GM12878 (cell line): Measurements from ENCODE around the gene NPAS3. TPM values are rescaled to one million over a fixed set of nuclear protein-coding genes. Genes with fewer than 3 reads are reported as not detected.

Experiments used
- ATAC-seq: fragments of 200-7000 bp; cut with Tn5 transposase; 3 replicates; pipeline ENCODE4 v1.9.1; 2020; ENCODE audit warnings: mild to moderate bottlenecking, moderate library complexity
- BruUV-seq: library from RNA; stranded (reverse); fragments of 400-500 nt; replicated peaks from 2 replicates; lab custom pipeline; 2021; lab: Mats Ljungman, UMichigan
- CTCF ChIA-PET: fragments of 300-600 bp; sonication (Branson Sonifier 250); formaldehyde crosslinking; extraction: SDS; loops from one replicate; lab custom pipeline; 2021; ENCODE audit warnings: inconsistent platforms; lab: Yijun Ruan, JAX
- POLR2A ChIA-PET: fragments of 350-600 bp; formaldehyde crosslinking; extraction: SDS; loops from one replicate; lab custom pipeline; 2021; ENCODE audit warnings: inconsistent platforms; lab: Charles Lee
- RAD21 ChIA-PET: fragments of 300-600 bp; sonication (Branson Sonifier 250); formaldehyde crosslinking; loops from one replicate; lab custom pipeline; 2023; ENCODE audit warnings: antibody characterized with exemption; ENCODE audit not compliant: unreplicated experiment; lab: Charles Lee
- SMC1A ChIA-PET: fragments of 300-600 bp; sonication (Branson Sonifier 250); formaldehyde crosslinking; loops from one replicate; lab custom pipeline; 2023; ENCODE audit not compliant: unreplicated experiment, uncharacterized antibody; lab: Charles Lee
- DNase-seq: peaks from one replicate; pipeline ENCODE4 v3.0.0-alpha.2; 2011; ENCODE audit warnings: low read depth, low spot score
- FAIRE-seq: peaks from 3 replicates; lab custom pipeline; 2011; peaks lifted over from hg19 to GRCh38; lab: Jason Lieb, UNC
- H2AFZ ChIP-seq: 2 replicates; pipeline ENCODE4 v1.6.0; 2011; ENCODE audit warnings: low read depth, low read length, control low read depth; ENCODE audit not compliant: control insufficient read depth
- H3K27ac ChIP-seq: 2 replicates; pipeline ENCODE4 v1.5.1; 2011; ENCODE audit warnings: control low read depth; ENCODE audit not compliant: control insufficient read depth, insufficient read depth
- H3K27me3 ChIP-seq, 2 experiments: replicated peaks in 1 of 2; 2 replicates each; pipeline versions ENCODE4 v1.6.0 to v1.6.1; 2011; ENCODE audit warnings: low read length in 1 of 2; ENCODE audit not compliant: control insufficient read depth in 2 of 2, insufficient read depth in 2 of 2
- H3K36me3 ChIP-seq, 2 experiments: 2 replicates each; pipeline ENCODE4 v1.5.1; 2011; ENCODE audit warnings: low read length in 1 of 2; ENCODE audit not compliant: control insufficient read depth in 2 of 2, insufficient read depth in 2 of 2
- H3K4me1 ChIP-seq: 2 replicates; pipeline ENCODE4 v1.6.1; 2011; ENCODE audit warnings: mild to moderate bottlenecking, low read length, moderate library complexity, mixed read lengths; ENCODE audit not compliant: control insufficient read depth, insufficient read depth
- H3K4me2 ChIP-seq: 2 replicates; pipeline ENCODE4 v1.6.0; 2011; ENCODE audit warnings: control low read depth; ENCODE audit not compliant: control insufficient read depth, insufficient read depth
- H3K4me3 ChIP-seq: fragments of 200-600 bp; sonication (generic); 2 replicates; pipeline ENCODE4 v1.5.1; 2016
- H3K79me2 ChIP-seq: 2 replicates; pipeline ENCODE4 v1.6.0; 2011; ENCODE audit warnings: low read length; ENCODE audit not compliant: control insufficient read depth, insufficient read depth
- H3K9ac ChIP-seq: 2 replicates; pipeline ENCODE4 v1.8.0; 2011; ENCODE audit warnings: low read length, control low read depth, mixed read lengths; ENCODE audit not compliant: control insufficient read depth, insufficient read depth
- H3K9me3 ChIP-seq: replicated peaks from 3 replicates; pipeline ENCODE4 v1.5.1; 2011; ENCODE audit warnings: mild to moderate bottlenecking, low read length; ENCODE audit not compliant: control insufficient read depth, insufficient read depth
- H4K20me1 ChIP-seq: 2 replicates; pipeline ENCODE4 v1.6.0; 2011; ENCODE audit not compliant: control insufficient read depth, insufficient read depth
- ATF7 ChIP-seq: fragments of 450-650 bp; IDR thresholded peaks from 2 replicates; pipeline ENCODE4 v1.6.1; 2016; ENCODE audit warnings: low read depth, mild to moderate bottlenecking
- BCL11A ChIP-seq: IDR thresholded peaks from 2 replicates; pipeline ENCODE4 v1.6.1; 2011; ENCODE audit warnings: low read depth, low read length
- BHLHE40 ChIP-seq, 2 experiments: fragments of 450-650 bp in 1 of 2; IDR thresholded peaks; 2 replicates each; pipeline ENCODE4 v1.6.1; 2011 to 2017; ENCODE audit warnings: low read depth in 2 of 2, borderline replicate concordance in 1 of 2, improper control_type of control experiment in 1 of 2, low read length in 1 of 2, mild to moderate bottlenecking in 1 of 2
- BMI1 ChIP-seq: fragments of 450-650 bp; IDR thresholded peaks from 2 replicates; pipeline ENCODE4 v1.6.1; 2016; ENCODE audit warnings: mild to moderate bottlenecking, moderate library complexity, borderline replicate concordance
- NFYA ChIP-seq: IDR thresholded peaks from 2 replicates; pipeline ENCODE4 v1.6.1; 2011; ENCODE audit warnings: low read depth, mild to moderate bottlenecking, low read length, improper control_type of control experiment, borderline replicate concordance
- RAD21 ChIP-seq: IDR thresholded peaks from 2 replicates; pipeline ENCODE4 v1.6.1; 2011; ENCODE audit warnings: mild to moderate bottlenecking, low read depth, low read length, moderate library complexity; ENCODE audit not compliant: insufficient read depth
- RBBP5 ChIP-seq: fragments of 200-600 bp; sonication (generic); conservative IDR thresholded peaks from 2 replicates; pipeline ENCODE4 v1.6.1; 2016
- WGBS: methylation state at CpG from one replicate; pipeline ENCODE4 v1.1.6; 2016; ENCODE audit warnings: low lambda C conversion rate; ENCODE audit not compliant: insufficient replicate concordance, insufficient coverage; ENCODE audit errors: missing lambda C conversion rate; 5-methylcytosine and 5-hydroxymethylcytosine counted together
- in situ Hi-C: fragments of 300-500 bp; cut with MboI; formaldehyde crosslinking; loops from 9 replicates; pipeline ENCODE4 v1.14.3; 2018; ENCODE audit warnings: mixed read lengths
- intact Hi-C: fragments of 100-400 bp; cut with micrococcal nuclease; formaldehyde crosslinking; loops from one replicate; pipeline ENCODE4 v1.14.2; 2022; ENCODE audit not compliant: unreplicated experiment
- polyA plus RNA-seq, 11 experiments: library from polyadenylated mRNA; depleted of rRNA in 4 of 11; unstranded in 6 of 11; stranded (reverse) in 5 of 11; fragments of >200 nt; fragmentation: Nextera tagmentation in 4 of 11; fragmentation: Illumina TruSeq in 1 of 11; extraction: Ambion mirVana in 4 of 11; extraction: Trizol in 1 of 11; gene quantifications; 1 replicate in 1 of 11; 2 replicates in 10 of 11; pipeline versions ENCODE4 v1.2.1 to v1.2.3, GENCODE V29; 2011 to 2016; ENCODE audit warnings: inconsistent platforms in 2 of 11, missing spikeins in 2 of 11, low read depth in 1 of 11
- total RNA-seq, 4 experiments: library from RNA; depleted of rRNA in 3 of 4; stranded (reverse); fragments of >200 nt in 3 of 4; fragmentation: Illumina TruSeq in 1 of 4; extraction: Trizol in 1 of 4; gene quantifications; 2 replicates each; pipeline versions ENCODE4 v1.2.1 to v1.2.3, GENCODE V29; 2013 to 2021
- TF ChIP-seq, protein P1 (sequence below): fragments of 450-650 bp; formaldehyde crosslinking; IDR thresholded peaks from 2 replicates; pipeline ENCODE4 v1.5.0; 2022; ENCODE audit warnings: mild to moderate bottlenecking, missing genetic modification characterization
- TF ChIP-seq, protein P2 (sequence below): fragments of 450-650 bp; IDR thresholded peaks from 2 replicates; pipeline ENCODE4 v1.6.1; 2018; ENCODE audit warnings: borderline replicate concordance, mild to moderate bottlenecking; ENCODE audit not compliant: partially characterized antibody
- TF ChIP-seq, protein P3 (sequence below): fragments of 450-650 bp; IDR thresholded peaks from 2 replicates; pipeline ENCODE4 v1.6.1; 2017; ENCODE audit warnings: mild to moderate bottlenecking, low read depth, inconsistent platforms; ENCODE audit not compliant: poor library complexity, severe bottlenecking
- TF ChIP-seq, protein P4 (sequence below): fragments of 450-650 bp; IDR thresholded peaks from 2 replicates; pipeline ENCODE4 v1.6.1; 2017; ENCODE audit warnings: mild to moderate bottlenecking

NPAS3 gene
- total and polyA plus RNA-seq, 10 of the 15 experiments (the other 5 are each of a cell fraction or from before 2014, with no cell fraction given) = under 0.01 to 2.7 (median 0.03) TPM; not detected in 6

DNA sequence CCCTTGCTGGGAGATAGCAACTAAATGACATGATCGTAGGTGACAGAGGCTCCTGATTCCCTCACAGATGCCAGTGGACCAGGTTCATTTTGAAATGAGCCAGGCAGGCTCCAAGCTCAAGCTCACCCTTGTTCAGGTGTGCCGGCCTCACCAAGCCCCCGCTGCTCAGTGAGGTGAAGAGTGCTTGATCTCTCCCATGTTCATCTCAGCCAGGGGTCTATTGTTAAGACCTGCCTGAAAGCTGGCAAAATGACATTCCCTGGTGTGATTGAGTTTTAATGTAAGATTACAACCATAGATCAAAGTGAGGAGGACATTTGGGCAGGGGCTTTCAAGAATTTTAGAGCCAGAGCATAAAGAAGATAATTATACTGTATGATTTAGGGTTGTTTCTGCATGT, 514.3 kb downstream of the NPAS3 start:
- ChIA-PET SMC1A (interaction anchor here (1.0 to 1.6 kb wide), 5 partner anchors 8 to 221 kb away, joined by 3 to 7 read pairs (median 4); no protein-coding TSS in a partner anchor), POLR2A (interaction anchor here (0.6 kb wide), 1 partner anchor 267 kb away, joined by 6 read pairs; no protein-coding TSS in a partner anchor), RAD21 (interaction anchor here (0.9 to 1.7 kb wide), 2 partner anchors 9 to 742 kb away, joined by 3 to 8 read pairs; no protein-coding TSS in a partner anchor), CTCF (interaction anchor here (1.7 kb wide), 2 partner anchors 16 to 18 kb away, joined by 3 to 4 read pairs; no protein-coding TSS in a partner anchor)
- TF ChIP-seq NFYA (no peak), RBBP5 (no peak), BHLHE40 (IDR thresholded peaks at IDR 0.05; ENCODE audit: borderline replicate concordance in 1 of 2, low read depth in 2 of 2, low read length in 1 of 2) (no peak), BCL11A (no peak), RAD21 (no peak), BMI1 (no peak), ATF7 (no peak)
- TF ChIP-seq, protein P1, sequence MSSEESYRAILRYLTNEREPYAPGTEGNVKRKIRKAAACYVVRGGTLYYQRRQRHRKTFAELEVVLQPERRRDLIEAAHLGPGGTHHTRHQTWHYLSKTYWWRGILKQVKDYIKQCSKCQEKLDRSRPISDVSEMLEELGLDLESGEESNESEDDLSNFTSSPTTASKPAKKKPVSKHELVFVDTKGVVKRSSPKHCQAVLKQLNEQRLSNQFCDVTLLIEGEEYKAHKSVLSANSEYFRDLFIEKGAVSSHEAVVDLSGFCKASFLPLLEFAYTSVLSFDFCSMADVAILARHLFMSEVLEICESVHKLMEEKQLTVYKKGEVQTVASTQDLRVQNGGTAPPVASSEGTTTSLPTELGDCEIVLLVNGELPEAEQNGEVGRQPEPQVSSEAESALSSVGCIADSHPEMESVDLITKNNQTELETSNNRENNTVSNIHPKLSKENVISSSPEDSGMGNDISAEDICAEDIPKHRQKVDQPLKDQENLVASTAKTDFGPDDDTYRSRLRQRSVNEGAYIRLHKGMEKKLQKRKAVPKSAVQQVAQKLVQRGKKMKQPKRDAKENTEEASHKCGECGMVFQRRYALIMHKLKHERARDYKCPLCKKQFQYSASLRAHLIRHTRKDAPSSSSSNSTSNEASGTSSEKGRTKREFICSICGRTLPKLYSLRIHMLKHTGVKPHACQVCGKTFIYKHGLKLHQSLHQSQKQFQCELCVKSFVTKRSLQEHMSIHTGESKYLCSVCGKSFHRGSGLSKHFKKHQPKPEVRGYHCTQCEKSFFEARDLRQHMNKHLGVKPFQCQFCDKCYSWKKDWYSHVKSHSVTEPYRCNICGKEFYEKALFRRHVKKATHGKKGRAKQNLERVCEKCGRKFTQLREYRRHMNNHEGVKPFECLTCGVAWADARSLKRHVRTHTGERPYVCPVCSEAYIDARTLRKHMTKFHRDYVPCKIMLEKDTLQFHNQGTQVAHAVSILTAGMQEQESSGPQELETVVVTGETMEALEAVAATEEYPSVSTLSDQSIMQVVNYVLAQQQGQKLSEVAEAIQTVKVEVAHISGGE = no peak
- TF ChIP-seq, protein P2, sequence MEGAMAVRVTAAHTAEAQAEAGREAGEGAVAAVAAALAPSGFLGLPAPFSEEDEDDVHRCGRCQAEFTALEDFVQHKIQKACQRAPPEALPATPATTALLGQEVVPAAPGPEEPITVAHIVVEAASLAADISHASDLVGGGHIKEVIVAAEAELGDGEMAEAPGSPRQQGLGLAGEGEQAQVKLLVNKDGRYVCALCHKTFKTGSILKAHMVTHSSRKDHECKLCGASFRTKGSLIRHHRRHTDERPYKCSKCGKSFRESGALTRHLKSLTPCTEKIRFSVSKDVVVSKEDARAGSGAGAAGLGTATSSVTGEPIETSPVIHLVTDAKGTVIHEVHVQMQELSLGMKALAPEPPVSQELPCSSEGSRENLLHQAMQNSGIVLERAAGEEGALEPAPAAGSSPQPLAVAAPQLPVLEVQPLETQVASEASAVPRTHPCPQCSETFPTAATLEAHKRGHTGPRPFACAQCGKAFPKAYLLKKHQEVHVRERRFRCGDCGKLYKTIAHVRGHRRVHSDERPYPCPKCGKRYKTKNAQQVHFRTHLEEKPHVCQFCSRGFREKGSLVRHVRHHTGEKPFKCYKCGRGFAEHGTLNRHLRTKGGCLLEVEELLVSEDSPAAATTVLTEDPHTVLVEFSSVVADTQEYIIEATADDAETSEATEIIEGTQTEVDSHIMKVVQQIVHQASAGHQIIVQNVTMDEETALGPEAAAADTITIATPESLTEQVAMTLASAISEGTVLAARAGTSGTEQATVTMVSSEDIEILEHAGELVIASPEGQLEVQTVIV = no peak
- TF ChIP-seq, protein P3, sequence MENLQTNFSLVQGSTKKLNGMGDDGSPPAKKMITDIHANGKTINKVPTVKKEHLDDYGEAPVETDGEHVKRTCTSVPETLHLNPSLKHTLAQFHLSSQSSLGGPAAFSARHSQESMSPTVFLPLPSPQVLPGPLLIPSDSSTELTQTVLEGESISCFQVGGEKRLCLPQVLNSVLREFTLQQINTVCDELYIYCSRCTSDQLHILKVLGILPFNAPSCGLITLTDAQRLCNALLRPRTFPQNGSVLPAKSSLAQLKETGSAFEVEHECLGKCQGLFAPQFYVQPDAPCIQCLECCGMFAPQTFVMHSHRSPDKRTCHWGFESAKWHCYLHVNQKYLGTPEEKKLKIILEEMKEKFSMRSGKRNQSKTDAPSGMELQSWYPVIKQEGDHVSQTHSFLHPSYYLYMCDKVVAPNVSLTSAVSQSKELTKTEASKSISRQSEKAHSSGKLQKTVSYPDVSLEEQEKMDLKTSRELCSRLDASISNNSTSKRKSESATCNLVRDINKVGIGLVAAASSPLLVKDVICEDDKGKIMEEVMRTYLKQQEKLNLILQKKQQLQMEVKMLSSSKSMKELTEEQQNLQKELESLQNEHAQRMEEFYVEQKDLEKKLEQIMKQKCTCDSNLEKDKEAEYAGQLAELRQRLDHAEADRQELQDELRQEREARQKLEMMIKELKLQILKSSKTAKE = no peak
- TF ChIP-seq, protein P4, sequence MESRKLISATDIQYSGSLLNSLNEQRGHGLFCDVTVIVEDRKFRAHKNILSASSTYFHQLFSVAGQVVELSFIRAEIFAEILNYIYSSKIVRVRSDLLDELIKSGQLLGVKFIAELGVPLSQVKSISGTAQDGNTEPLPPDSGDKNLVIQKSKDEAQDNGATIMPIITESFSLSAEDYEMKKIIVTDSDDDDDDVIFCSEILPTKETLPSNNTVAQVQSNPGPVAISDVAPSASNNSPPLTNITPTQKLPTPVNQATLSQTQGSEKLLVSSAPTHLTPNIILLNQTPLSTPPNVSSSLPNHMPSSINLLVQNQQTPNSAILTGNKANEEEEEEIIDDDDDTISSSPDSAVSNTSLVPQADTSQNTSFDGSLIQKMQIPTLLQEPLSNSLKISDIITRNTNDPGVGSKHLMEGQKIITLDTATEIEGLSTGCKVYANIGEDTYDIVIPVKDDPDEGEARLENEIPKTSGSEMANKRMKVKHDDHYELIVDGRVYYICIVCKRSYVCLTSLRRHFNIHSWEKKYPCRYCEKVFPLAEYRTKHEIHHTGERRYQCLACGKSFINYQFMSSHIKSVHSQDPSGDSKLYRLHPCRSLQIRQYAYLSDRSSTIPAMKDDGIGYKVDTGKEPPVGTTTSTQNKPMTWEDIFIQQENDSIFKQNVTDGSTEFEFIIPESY = no peak
- Histone ChIP-seq H3K4me1 (no peaks in the 10 kb centered on the region), H3K4me3 (no peak overlapping the region), H3K36me3 (no peaks in the 10 kb centered on the region), H2AFZ (no peak overlapping the region), H4K20me1 (no peaks in the 10 kb centered on the region), H3K9me3 (no peaks in the 10 kb centered on the region), H3K27ac (no peak overlapping the region), H3K9ac (no peak overlapping the region), H3K4me2 (no peak overlapping the region), H3K27me3 (no peaks in the 10 kb centered on the region), H3K79me2 (no peaks in the 10 kb centered on the region)
- BruUV-seq = no TSS peak
- WGBS = 42% methylated on average over 3 of the region's 3 CpGs
- no peak for ATAC-seq
- FAIRE-seq = no peak
- intact Hi-C loops = no loop called here
- in situ Hi-C loops = no loop called here
- DNase-seq = no peak
